HG03139 (cell line): Measurements from ENCODE around the gene XPO6.

Experiments used
- ATAC-seq: cut with Tn5 transposase; IDR thresholded peaks from one replicate; pipeline ENCODE4 v1.9.1; 2021; ENCODE audit not compliant: unreplicated experiment

Gene XPO6

GRCh38 chr16:28184625-28185024, 27.1 kb downstream of the XPO6 start:
- ATAC-seq: no peak

GRCh38 chr16:28183930-28184329, 27.8 kb downstream of the XPO6 start:
- no peak for ATAC-seq

GRCh38 chr16:28183484-28183883, 28.3 kb downstream of the XPO6 start:
- no peak for ATAC-seq

GRCh38 chr16:28182801-28183200, 29.0 kb downstream of the XPO6 start:
- ATAC-seq: no peak

- ATAC-seq: no peak
Measured at GRCh38 chr16:28182183-28182582, 29.6 kb downstream of the XPO6 start.

- ATAC-seq: no peak
Measured at GRCh38 chr16:28181515-28181914, 30.2 kb downstream of the XPO6 start.

GRCh38 chr16:28180655-28181460, 30.9 kb downstream of the XPO6 start:
- no peak for ATAC-seq

GRCh38 chr16:28179354-28179753, 32.4 kb downstream of the XPO6 start:
- no peak for ATAC-seq

GRCh38 chr16:28175715-28176114, 36.0 kb downstream of the XPO6 start:
- no peak for ATAC-seq

- no peak for ATAC-seq
Measured at GRCh38 chr16:28172336-28172735, 39.4 kb downstream of the XPO6 start.

GRCh38 chr16:28171816-28172215, 39.9 kb downstream of the XPO6 start:
- ATAC-seq: no peak

GRCh38 chr16:28168991-28169554, 42.7 kb downstream of the XPO6 start:
- ATAC-seq: no peak

- no peak for ATAC-seq
Measured at GRCh38 chr16:28167730-28168129, 44.0 kb downstream of the XPO6 start.

- no peak for ATAC-seq
Measured at GRCh38 chr16:28167221-28167620, 44.5 kb downstream of the XPO6 start.

- ATAC-seq: no peak
Measured at GRCh38 chr16:28166394-28167208, 45.2 kb downstream of the XPO6 start.

GRCh38 chr16:28165598-28165997, 46.2 kb downstream of the XPO6 start:
- ATAC-seq: no peak

- ATAC-seq: no peak
Measured at GRCh38 chr16:28164140-28164539, 47.6 kb downstream of the XPO6 start.

- ATAC-seq: no peak
Measured at GRCh38 chr16:28163699-28164098, 48.1 kb downstream of the XPO6 start.

GRCh38 chr16:28162326-28162877, 49.4 kb downstream of the XPO6 start:
- no peak for ATAC-seq

GRCh38 chr16:28161626-28162025, 50.1 kb downstream of the XPO6 start:
- ATAC-seq: no peak

GRCh38 chr16:28158136-28158535, 53.6 kb downstream of the XPO6 start:
- ATAC-seq: no peak
